A549 (cell line): Measurements from ENCODE around the gene RORB. TPM values are rescaled to one million over a fixed set of nuclear protein-coding genes. Genes with fewer than 3 reads are reported as not detected.
A peak's percentile ranks its signal among the peaks of the same experiment; 100 is the strongest.

ENCODE experiments used
- ATAC-seq, 2 experiments: fragments of 200-7000 bp in 1 of 2; fragments of >200 bp in 1 of 2; cut with Nextera tagmentation in 1 of 2; cut with Tn5 transposase in 1 of 2; 3 replicates each; pipeline versions ENCODE4 v1.8.0 to v1.9.1; 2018 to 2020; ENCODE audit warnings: mild to moderate bottlenecking in 1 of 2, moderate library complexity in 1 of 2
- CTCF ChIA-PET: fragments of 300-600 bp; sonication (Branson Sonifier 250); formaldehyde crosslinking; extraction: SDS; loops from one replicate; lab custom pipeline; 2021; ENCODE audit warnings: antibody characterized with exemption, inconsistent platforms; lab: Yijun Ruan, JAX
- POLR2A ChIA-PET: fragments of 350-600 bp; formaldehyde crosslinking; extraction: SDS; loops from one replicate; lab custom pipeline; 2021; ENCODE audit warnings: antibody characterized with exemption, inconsistent platforms; lab: Yijun Ruan, JAX
- DNase-seq, 2 experiments: peaks; one replicate each; pipeline versions ENCODE4 v3.0.0 to v3.0.0-alpha.2; 2011 to 2016; ENCODE audit warnings: low read depth in 1 of 2, low spot score in 1 of 2
- FAIRE-seq: peaks from 2 replicates; lab custom pipeline; 2011; peaks lifted over from hg19 to GRCh38; lab: Jason Lieb, UNC
- H3K27ac ChIP-seq, 2 experiments: fragments of >200 bp; sonication (Bioruptor Twin); formaldehyde crosslinking; 3 replicates each; pipeline ENCODE4 v1.5.1; 2016 to 2017
- H3K4me1 ChIP-seq: fragments of >200 bp; sonication (Bioruptor Twin); formaldehyde crosslinking; 3 replicates; pipeline ENCODE4 v1.6.1; 2016
- H3K4me2 ChIP-seq: fragments of >200 bp; sonication (Bioruptor Twin); formaldehyde crosslinking; 3 replicates; pipeline ENCODE4 v1.6.1; 2016
- H3K4me3 ChIP-seq: fragments of >200 bp; sonication (Bioruptor Twin); formaldehyde crosslinking; 3 replicates; pipeline ENCODE4 v1.5.1; 2016
- H3K9me3 ChIP-seq: fragments of >200 bp; sonication (Bioruptor Twin); formaldehyde crosslinking; 3 replicates; pipeline ENCODE4 v1.6.1; 2016
- BHLHE40 ChIP-seq: IDR thresholded peaks from 2 replicates; pipeline ENCODE4 v1.6.1; 2012; ENCODE audit warnings: low read depth, low read length, inconsistent platforms
- CHD2 ChIP-seq: fragments of 150-350 bp; IDR thresholded peaks from 2 replicates; pipeline ENCODE4 v1.6.1; 2014; ENCODE audit warnings: low read length; ENCODE audit not compliant: partially characterized antibody
- ELK1 ChIP-seq: fragments of 150-350 bp; IDR thresholded peaks from 2 replicates; pipeline ENCODE4 v1.6.1; 2014; ENCODE audit warnings: low read depth, mild to moderate bottlenecking, low read length
- ESRRA ChIP-seq: fragments of 150-350 bp; IDR thresholded peaks from 2 replicates; pipeline ENCODE4 v1.6.1; 2014; ENCODE audit warnings: mild to moderate bottlenecking, low read length, borderline replicate concordance
- FOSB ChIP-seq: fragments of 250-450 bp; sonication (Bioruptor Pico); IDR thresholded peaks from 2 replicates; pipeline ENCODE4 v1.5.0; 2020; ENCODE audit warnings: mild to moderate bottlenecking, moderate library complexity
- FOSL2 ChIP-seq, 2 experiments: fragments of 450-650 bp in 1 of 2; fragments of >200 bp in 1 of 2; sonication (Bioruptor Twin) in 1 of 2; formaldehyde crosslinking; IDR thresholded peaks; 2 replicates each; pipeline versions ENCODE4 v1.5.0 to v1.6.1; 2016 to 2020; ENCODE audit warnings: mild to moderate bottlenecking in 1 of 2, moderate library complexity in 1 of 2
- GATA3 ChIP-seq: IDR thresholded peaks from 2 replicates; pipeline ENCODE4 v1.6.1; 2012; ENCODE audit warnings: borderline replicate concordance
- HES2 ChIP-seq: fragments of >200 bp; sonication (Bioruptor Twin); formaldehyde crosslinking; IDR thresholded peaks from 2 replicates; pipeline ENCODE4 v1.6.1; 2016
- HOXB13 ChIP-seq: fragments of 250-450 bp; sonication (Bioruptor Pico); IDR thresholded peaks from 2 replicates; pipeline ENCODE4 v1.5.0; 2020; ENCODE audit warnings: low read depth, mild to moderate bottlenecking, moderate library complexity
- HOXB5 ChIP-seq: fragments of 250-450 bp; sonication (Bioruptor Pico); IDR thresholded peaks from 2 replicates; pipeline ENCODE4 v1.5.0; 2020; ENCODE audit warnings: mild to moderate bottlenecking, moderate library complexity
- KDM5A ChIP-seq: fragments of 200-600 bp; sonication (generic); IDR thresholded peaks from 2 replicates; pipeline ENCODE4 v1.6.1; 2016; ENCODE audit warnings: antibody characterized with exemption, mild to moderate bottlenecking
- NPAS2 ChIP-seq: fragments of 250-450 bp; sonication (Bioruptor Pico); IDR thresholded peaks from 2 replicates; pipeline ENCODE4 v1.8.0; 2022; ENCODE audit warnings: mild to moderate bottlenecking, moderate library complexity, borderline replicate concordance
- PBX3 ChIP-seq: IDR thresholded peaks from 2 replicates; pipeline ENCODE4 v1.6.1; 2012
- RAD21 ChIP-seq, 2 experiments: fragments of >200 bp in 1 of 2; sonication (Bioruptor Twin) in 1 of 2; formaldehyde crosslinking in 1 of 2; IDR thresholded peaks in 1 of 2; conservative IDR thresholded peaks in 1 of 2; 2 replicates in 1 of 2; 3 replicates in 1 of 2; pipeline ENCODE4 v1.6.1; 2012 to 2018; ENCODE audit warnings: inconsistent platforms in 1 of 2
- SREBF2 ChIP-seq: fragments of 450-650 bp; IDR thresholded peaks from 2 replicates; pipeline ENCODE4 v1.6.1; 2014; ENCODE audit warnings: mild to moderate bottlenecking, moderate library complexity
- TFCP2L1 ChIP-seq: fragments of 250-450 bp; sonication (Bioruptor Pico); IDR thresholded peaks from 2 replicates; pipeline ENCODE4 v1.5.0; 2021; ENCODE audit warnings: mild to moderate bottlenecking
- WGBS: methylation state at CpG from one replicate; pipeline ENCODE4 v1.1.6; 2017; ENCODE audit errors: missing lambda C conversion rate; 5-methylcytosine and 5-hydroxymethylcytosine counted together
- polyA plus RNA-seq, 4 experiments: library from polyadenylated mRNA; depleted of rRNA in 3 of 4; stranded (reverse); fragments of >200 nt; fragmentation: RNase III in 1 of 4; extraction: RNeasy Plus Mini Kit Qiagen cat#74134 plus additional on column Dnase treatment in 1 of 4; gene quantifications; 2 replicates in 3 of 4; 3 replicates in 1 of 4; pipeline ENCODE4 v1.2.3, GENCODE V29; 2011 to 2017
- TF ChIP-seq, protein P1 (sequence below): fragments of >200 bp; sonication (Bioruptor Twin); formaldehyde crosslinking; IDR thresholded peaks from 3 replicates; pipeline ENCODE4 v1.6.1; 2016

RORB gene
- polyA plus RNA-seq, 2 of the 4 experiments (the other 2 are of a cell fraction), result not detected

DNA sequence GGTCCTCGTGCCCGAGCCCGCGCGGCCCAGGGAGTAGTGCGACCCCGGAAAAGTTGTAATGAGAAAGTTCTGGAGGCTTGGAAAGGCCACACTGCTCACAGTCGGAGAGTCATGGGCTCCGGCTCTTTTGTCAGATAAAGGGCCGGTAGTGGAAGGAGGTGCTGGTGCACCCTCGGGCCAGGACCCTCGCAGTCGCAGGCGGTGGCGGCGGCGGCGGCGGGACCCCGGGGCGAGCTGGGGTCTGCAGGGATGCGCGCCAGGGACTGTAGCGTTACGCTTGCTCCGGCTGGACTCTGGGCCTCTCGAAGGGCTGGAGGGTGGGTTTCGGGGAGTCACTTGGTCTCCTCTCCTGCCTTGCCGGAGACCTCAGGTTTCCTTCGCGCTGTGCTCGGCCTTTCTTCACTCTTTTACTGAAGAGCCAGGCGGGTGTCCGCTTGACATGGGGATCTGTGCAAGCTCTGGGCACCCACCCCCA lies 1.5 kb downstream of the RORB start:
- FAIRE-seq (no peak), ATAC-seq (peak in 1 of 2 experiments; percentile 19; a peak in 3 of 6 replicates), DNase-seq (no peak)
- Histone ChIP-seq H3K4me1 (peaks cover 10% of the 10 kb centered on the region; the same call in 2 of the 3 replicates), H3K4me2 (peak overlapping the region; percentile 93), H3K27ac (no peak overlapping the region), H3K9me3 (no peaks in the 10 kb centered on the region), H3K4me3 (peak overlapping the region; percentile 46)
- 13% methylated on average over 23 of the region's 34 CpGs for WGBS
- CTCF ChIA-PET, result interaction anchor here (0.9 kb wide), 1 partner anchor 21 kb away, joined by 3 read pairs; no protein-coding TSS in a partner anchor
- POLR2A ChIA-PET, result no interaction called here
- no peak for TF ChIP-seq TFCP2L1 (CRISPR knock-in tag)

- Histone ChIP-seq H3K4me1 (peaks cover 10% of the 10 kb centered on the region; the same call in 2 of the 3 replicates), H3K9me3 (no peaks in the 10 kb centered on the region), H3K4me3 (no peak overlapping the region), H3K27ac (no peak overlapping the region), H3K4me2 (peak overlapping the region; percentile 93; the same call in 2 of the 3 replicates)
- TF ChIP-seq, protein P1, sequence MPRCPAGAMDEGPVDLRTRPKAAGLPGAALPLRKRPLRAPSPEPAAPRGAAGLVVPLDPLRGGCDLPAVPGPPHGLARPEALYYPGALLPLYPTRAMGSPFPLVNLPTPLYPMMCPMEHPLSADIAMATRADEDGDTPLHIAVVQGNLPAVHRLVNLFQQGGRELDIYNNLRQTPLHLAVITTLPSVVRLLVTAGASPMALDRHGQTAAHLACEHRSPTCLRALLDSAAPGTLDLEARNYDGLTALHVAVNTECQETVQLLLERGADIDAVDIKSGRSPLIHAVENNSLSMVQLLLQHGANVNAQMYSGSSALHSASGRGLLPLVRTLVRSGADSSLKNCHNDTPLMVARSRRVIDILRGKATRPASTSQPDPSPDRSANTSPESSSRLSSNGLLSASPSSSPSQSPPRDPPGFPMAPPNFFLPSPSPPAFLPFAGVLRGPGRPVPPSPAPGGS, result no peak
- TF ChIP-seq KDM5A (no peak), HOXB5 (CRISPR knock-in tag) (no peak), CHD2 (no peak), GATA3 (no peak), HES2 (no peak), FOSL2 (IDR thresholded peaks at IDR 0.05) (no peak), FOSL2 (CRISPR knock-in tag; IDR thresholded peaks at IDR 0.05) (no peak), RAD21 (conservative IDR thresholded peaks at IDR 0.05 in 1 of 2, IDR thresholded peaks at IDR 0.05 in 1 of 2) (no peak), ELK1 (no peak), SREBF2 (no peak), BHLHE40 (no peak), FOSB (CRISPR knock-in tag) (no peak), PBX3 (no peak), HOXB13 (CRISPR knock-in tag) (no peak), NPAS2 (CRISPR knock-in tag) (no peak), ESRRA (no peak)
- ChIA-PET POLR2A (no interaction called here), CTCF (interaction anchor here (0.9 to 1.2 kb wide), 3 partner anchors 22 to 1298 kb away, joined by 3 to 5 read pairs (median 3); no protein-coding TSS in a partner anchor)
- ATAC-seq (no peak), FAIRE-seq (no peak), DNase-seq (no peak)
- 7% methylated on average over 14 of the region's 19 CpGs for WGBS
These were observed 2.0 kb downstream of the RORB start for GRCh38 chr9:74499111-74499601.
